GM23248 (cell line): ENCODE results near the gene ANKRD18B. TPM values are rescaled to one million over a fixed set of nuclear protein-coding genes. Genes with fewer than 3 reads are reported as not detected.
A peak's percentile ranks its signal among the peaks of the same experiment; 100 is the strongest.
"Not testable (repeated sequence)": the region's sequence is repeated elsewhere in the genome, so short reads cannot be mapped to it uniquely, and the experiment has no call there.

Source experiments
- DNase-seq: peaks from one replicate; pipeline ENCODE4 v3.0.0-alpha.2; 2015
- H2AFZ ChIP-seq: fragments of 200-600 bp; sonication (generic); 2 replicates; pipeline ENCODE4 v1.6.1; 2016; ENCODE audit warnings: antibody characterized with exemption
- H3F3A ChIP-seq: fragments of 200-600 bp; sonication (generic); 2 replicates; pipeline ENCODE4 v1.6.1; 2016; ENCODE audit warnings: mild to moderate bottlenecking, antibody characterized with exemption, mixed run types; ENCODE audit not compliant: insufficient read depth
- H3K27ac ChIP-seq: fragments of 200-600 bp; sonication (generic); 2 replicates; pipeline ENCODE4 v1.5.1; 2016; ENCODE audit warnings: mild to moderate bottlenecking
- H3K27me3 ChIP-seq: fragments of 200-600 bp; sonication (generic); replicated peaks from 2 replicates; pipeline ENCODE4 v1.6.1; 2016; ENCODE audit warnings: mild to moderate bottlenecking; ENCODE audit not compliant: insufficient read depth
- H3K36me3 ChIP-seq: fragments of 200-600 bp; sonication (generic); 2 replicates; pipeline ENCODE4 v1.6.1; 2016; ENCODE audit warnings: low read depth, mild to moderate bottlenecking
- H3K4me1 ChIP-seq: fragments of 200-600 bp; sonication (generic); 2 replicates; pipeline ENCODE4 v1.6.1; 2016; ENCODE audit warnings: mild to moderate bottlenecking; ENCODE audit not compliant: insufficient read depth
- H3K4me2 ChIP-seq: fragments of 200-600 bp; sonication (generic); one replicate; pipeline ENCODE4 v1.6.1; 2016; ENCODE audit warnings: mild to moderate bottlenecking; ENCODE audit not compliant: unreplicated experiment
- H3K4me3 ChIP-seq: fragments of 200-600 bp; sonication (generic); 2 replicates; pipeline ENCODE4 v1.5.1; 2016; ENCODE audit warnings: mild to moderate bottlenecking
- H3K79me2 ChIP-seq: fragments of 200-600 bp; sonication (generic); 2 replicates; pipeline ENCODE4 v1.6.1; 2016; ENCODE audit warnings: mild to moderate bottlenecking; ENCODE audit not compliant: insufficient read depth
- H3K9ac ChIP-seq: fragments of 200-600 bp; sonication (generic); 2 replicates; pipeline ENCODE4 v1.6.1; 2016; ENCODE audit warnings: mild to moderate bottlenecking
- H3K9me2 ChIP-seq: fragments of 200-600 bp; sonication (generic); 2 replicates; pipeline ENCODE4 v1.6.1; 2016; ENCODE audit warnings: mixed run types, mild to moderate bottlenecking, moderate library complexity; ENCODE audit not compliant: insufficient read depth
- H3K9me3 ChIP-seq: fragments of 200-600 bp; sonication (generic); one replicate; pipeline ENCODE4 v1.6.1; 2017; ENCODE audit warnings: low read depth
- H4K20me1 ChIP-seq: fragments of 200-600 bp; sonication (generic); 2 replicates; pipeline ENCODE4 v1.6.0; 2016; ENCODE audit not compliant: insufficient read depth
- EZH2 ChIP-seq: fragments of 200-600 bp; sonication (generic); IDR thresholded peaks from 2 replicates; pipeline ENCODE4 v1.6.1; 2018; ENCODE audit warnings: antibody characterized with exemption, mild to moderate bottlenecking; ENCODE audit not compliant: insufficient read depth, poor library complexity, severe bottlenecking
- EZH2phosphoT487 ChIP-seq: fragments of 200-600 bp; sonication (generic); IDR thresholded peaks from 2 replicates; pipeline ENCODE4 v1.6.1; 2018; ENCODE audit warnings: antibody characterized with exemption, moderate library complexity, mild to moderate bottlenecking, low read depth; ENCODE audit not compliant: insufficient read depth
- WGBS, 2 experiments: methylation state at CpG; one replicate each; pipeline ENCODE4 v1.1.6; 2015 to 2017; ENCODE audit warnings: low lambda C conversion rate in 2 of 2, low coverage in 1 of 2; ENCODE audit errors: missing lambda C conversion rate in 2 of 2; 5-methylcytosine and 5-hydroxymethylcytosine counted together
- in situ Hi-C: fragments of 300-500 bp; cut with MboI; formaldehyde crosslinking; loops from 2 replicates; pipeline ENCODE4 v1.15.0; 2020
- polyA plus RNA-seq: library from polyadenylated mRNA; unstranded; fragments of >200 nt; fragmentation: Nextera tagmentation; extraction: Ambion mirVana; gene quantifications from 2 replicates; pipeline ENCODE4 v1.2.1, GENCODE V29; 2016
- total RNA-seq: library from RNA; depleted of rRNA; stranded (reverse); fragments of >200 nt; shearing (Covaris generic); gene quantifications from 2 replicates; pipeline ENCODE4 v1.2.3, GENCODE V29; 2014

ANKRD18B gene
- total and polyA plus RNA-seq, 2 experiments from 2014 or later = 0.11 to 0.74 TPM

DNA sequence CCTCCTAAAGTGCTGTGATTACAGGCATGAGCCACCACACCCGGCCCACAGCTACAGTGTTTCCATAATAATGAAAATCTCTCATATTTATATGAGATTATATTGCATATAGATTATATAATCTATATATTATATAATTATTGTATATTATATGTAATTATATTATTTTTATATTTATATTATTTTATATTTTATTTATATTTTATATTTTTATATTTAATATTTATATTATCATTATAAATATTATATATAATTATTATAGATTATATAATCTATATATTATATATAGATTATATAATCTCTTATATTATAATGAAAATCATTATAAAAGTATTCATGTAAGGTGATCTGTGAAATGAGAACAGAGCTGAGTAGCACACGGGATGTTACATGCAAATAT is 11.5 kb downstream of the ANKRD18B start:
- in situ Hi-C loops = no loop called here
- no peak for DNase-seq
- H3K4me1 ChIP-seq = no peaks in the 10 kb centered on the region
- TF ChIP-seq EZH2phosphoT487 (no peak), EZH2 (no peak)
- H3F3A ChIP-seq = no peaks in the 10 kb centered on the region
- no peaks in the 10 kb centered on the region for H3K36me3 ChIP-seq
- no peaks in the 10 kb centered on the region for H3K27me3 ChIP-seq
- no peaks in the 10 kb centered on the region for H4K20me1 ChIP-seq
- no peak overlapping the region for H2AFZ ChIP-seq
- H3K9me3 ChIP-seq = no peaks in the 10 kb centered on the region
- H3K27ac ChIP-seq = peak overlapping the region; percentile 53; the same call in 1 of the 2 replicates
- WGBS, 2 experiments = 83 to 85% methylated on average over 2 of the region's 2 CpGs
- H3K4me3 ChIP-seq = no peak overlapping the region
- H3K9me2 ChIP-seq = no peaks in the 10 kb centered on the region
- H3K4me2 ChIP-seq = no peak overlapping the region
- H3K79me2 ChIP-seq = no peaks in the 10 kb centered on the region
- no peak overlapping the region for H3K9ac ChIP-seq

- in situ Hi-C loops, H3K79me2 ChIP-seq, H3K4me2 ChIP-seq, H3F3A ChIP-seq, H3K4me3 ChIP-seq, H3K9ac ChIP-seq, H3K36me3 ChIP-seq, H3K27ac ChIP-seq, H3K27me3 ChIP-seq, H3K4me1 ChIP-seq, H2AFZ ChIP-seq, H3K9me2 ChIP-seq, H4K20me1 ChIP-seq, H3K9me3 ChIP-seq: not testable (repeated sequence)
- 32 to 34% methylated on average over 2 of the region's 2 CpGs for WGBS, 2 experiments
- peak; percentile 41 for DNase-seq
Observed at GRCh38 chr9:33543463-33543862, 19.4 kb downstream of the ANKRD18B start.

- H3K4me2 ChIP-seq, in situ Hi-C loops, H3K9me3 ChIP-seq, H3K27ac ChIP-seq, DNase-seq, H2AFZ ChIP-seq, H3K79me2 ChIP-seq, H3K4me3 ChIP-seq, H3K9me2 ChIP-seq, H3K27me3 ChIP-seq, H3K36me3 ChIP-seq, H3K9ac ChIP-seq, H3F3A ChIP-seq, H4K20me1 ChIP-seq: not testable (repeated sequence)
- peaks cover 12% of the 10 kb centered on the region; the same call in 1 of the 2 replicates for H3K4me1 ChIP-seq
- WGBS, 2 experiments = 72 to 76% methylated on average over 2 of the region's 2 CpGs
Observed at GRCh38 chr9:33545715-33546114, 21.7 kb downstream of the ANKRD18B start.

- H3K9ac ChIP-seq, H3F3A ChIP-seq, DNase-seq, H3K9me3 ChIP-seq, H4K20me1 ChIP-seq, H3K79me2 ChIP-seq, H3K36me3 ChIP-seq, H2AFZ ChIP-seq, H3K27ac ChIP-seq, H3K4me2 ChIP-seq, in situ Hi-C loops, H3K4me3 ChIP-seq, H3K27me3 ChIP-seq, H3K9me2 ChIP-seq: not testable (repeated sequence)
- peaks cover 18% of the 10 kb centered on the region for H3K4me1 ChIP-seq
- WGBS, 2 experiments = 75 to 78% methylated on average over 4 of the region's 4 CpGs
Observed at GRCh38 chr9:33548816-33549215, 24.8 kb downstream of the ANKRD18B start.

- H3K9me3 ChIP-seq, H3K27me3 ChIP-seq, in situ Hi-C loops, H3F3A ChIP-seq, H3K27ac ChIP-seq, H3K36me3 ChIP-seq, H3K9me2 ChIP-seq, H4K20me1 ChIP-seq, H3K4me3 ChIP-seq, H3K4me2 ChIP-seq, H3K9ac ChIP-seq, H3K79me2 ChIP-seq, H2AFZ ChIP-seq: not testable (repeated sequence)
- H3K4me1 ChIP-seq = peaks cover 18% of the 10 kb centered on the region
- DNase-seq = peak; percentile 29
- WGBS, 2 experiments = 93 to 94% methylated on average over 3 of the region's 3 CpGs
Observed at GRCh38 chr9:33549418-33549817, 25.4 kb downstream of the ANKRD18B start.

DNA sequence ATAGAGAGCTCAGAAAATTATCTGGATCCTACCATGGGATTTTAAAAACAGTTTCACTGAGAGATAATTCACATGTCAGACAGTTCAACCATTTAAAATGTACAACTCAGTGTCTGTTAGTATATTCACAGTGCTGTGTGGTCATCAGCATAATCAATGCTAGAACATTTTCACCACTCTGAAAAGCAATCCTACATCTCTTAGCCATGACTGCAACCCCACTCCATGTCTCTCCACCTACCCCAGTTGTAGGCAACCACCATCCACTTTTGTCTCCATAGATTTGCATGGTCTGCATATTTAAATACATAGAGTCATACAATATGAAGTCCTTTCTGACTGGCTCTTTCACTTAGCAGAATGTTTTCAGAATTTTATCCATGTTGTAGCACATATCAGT is 27.1 kb downstream of the ANKRD18B start:
- in situ Hi-C loops, DNase-seq, H3K79me2 ChIP-seq: not testable (repeated sequence)

GRCh38 chr9:33552315-33552725 is 28.3 kb downstream of the ANKRD18B start:
- H3K9me3 ChIP-seq, H3K4me2 ChIP-seq, H3K27me3 ChIP-seq, H3K9me2 ChIP-seq, H3K36me3 ChIP-seq, H2AFZ ChIP-seq, H3K9ac ChIP-seq, in situ Hi-C loops, H3K79me2 ChIP-seq, H3F3A ChIP-seq, H4K20me1 ChIP-seq, H3K4me3 ChIP-seq, H3K27ac ChIP-seq: not testable (repeated sequence)
- peak; percentile 59 for DNase-seq
- peaks cover 18% of the 10 kb centered on the region for H3K4me1 ChIP-seq
- 0 to 1% methylated on average over 4 of the region's 4 CpGs for WGBS, 2 experiments

More for the DNA sequence above, 27.1 kb downstream of the ANKRD18B start:
- H4K20me1 ChIP-seq, H3K4me2 ChIP-seq, H2AFZ ChIP-seq, H3K9ac ChIP-seq, H3K4me3 ChIP-seq, H3K36me3 ChIP-seq, H3K9me2 ChIP-seq, H3K27me3 ChIP-seq, H3F3A ChIP-seq, H3K9me3 ChIP-seq, H3K27ac ChIP-seq: not testable (repeated sequence)
- peaks cover 18% of the 10 kb centered on the region for H3K4me1 ChIP-seq
